DOHH2 (cell line): ENCODE measurements around the gene LOX.

Experiments
- H3F3A ChIP-seq: fragments of 200-600 bp; sonication (generic), shearing (Covaris generic); 2 replicates; pipeline ENCODE4 v1.6.0; 2016; ENCODE audit warnings: antibody characterized with exemption, mild to moderate bottlenecking; ENCODE audit not compliant: control insufficient read depth, insufficient read depth
- H3K27ac ChIP-seq: fragments of 200-600 bp; sonication (generic); 2 replicates; pipeline ENCODE4 v1.5.1; 2014; ENCODE audit warnings: low read depth, mild to moderate bottlenecking, low read length, moderate library complexity
- H3K27me3 ChIP-seq: fragments of 200-600 bp; sonication (generic); 2 replicates; pipeline ENCODE4 v1.6.1; 2014; ENCODE audit warnings: mild to moderate bottlenecking, low read length, mixed read lengths; ENCODE audit not compliant: control insufficient read depth
- H3K36me3 ChIP-seq: fragments of 200-600 bp; sonication (generic); 2 replicates; pipeline ENCODE4 v1.6.1; 2014; ENCODE audit warnings: mild to moderate bottlenecking, low read length, moderate library complexity, mixed read lengths; ENCODE audit not compliant: control insufficient read depth
- H3K4me1 ChIP-seq: fragments of 200-600 bp; sonication (generic); 2 replicates; pipeline ENCODE4 v1.6.1; 2014; ENCODE audit warnings: mild to moderate bottlenecking, low read length, mixed read lengths; ENCODE audit not compliant: control insufficient read depth
- H3K4me2 ChIP-seq: fragments of 200-600 bp; sonication (generic); 2 replicates; pipeline ENCODE4 v1.6.0; 2014; ENCODE audit warnings: mild to moderate bottlenecking, low read length, moderate library complexity
- H3K4me3 ChIP-seq: fragments of 200-600 bp; sonication (generic); 2 replicates; pipeline ENCODE4 v1.5.1; 2014; ENCODE audit warnings: mild to moderate bottlenecking, low read length, mixed read lengths
- H3K79me2 ChIP-seq: fragments of 200-600 bp; sonication (generic); 2 replicates; pipeline ENCODE4 v1.6.1; 2014; ENCODE audit warnings: mild to moderate bottlenecking, low read length, mixed read lengths; ENCODE audit not compliant: control insufficient read depth
- H3K9me2 ChIP-seq: fragments of 200-600 bp; sonication (generic); replicated peaks from 2 replicates; pipeline ENCODE4 v1.6.1; 2014; ENCODE audit warnings: mild to moderate bottlenecking, low read length, mixed read lengths; ENCODE audit not compliant: control insufficient read depth
- H3K9me3 ChIP-seq: fragments of 200-600 bp; sonication (generic); 2 replicates; pipeline ENCODE4 v1.6.1; 2014; ENCODE audit warnings: antibody characterized with exemption, low read length, mixed read lengths; ENCODE audit not compliant: control insufficient read depth, insufficient read depth
- H4K20me1 ChIP-seq: fragments of 200-600 bp; sonication (generic); 2 replicates; pipeline ENCODE4 v1.6.0; 2014; ENCODE audit warnings: low read depth, mild to moderate bottlenecking, antibody characterized with exemption, low read length, moderate library complexity; ENCODE audit not compliant: control insufficient read depth, insufficient read depth
- CTCF ChIP-seq: fragments of 200-600 bp; sonication (generic); IDR thresholded peaks from one replicate; pipeline ENCODE4 v1.5.1; 2014; ENCODE audit warnings: antibody characterized with exemption, mild to moderate bottlenecking, low read depth, low read length; ENCODE audit not compliant: poor library complexity, severe bottlenecking
- EZH2phosphoT487 ChIP-seq: fragments of 200-600 bp; sonication (generic); IDR thresholded peaks from 2 replicates; pipeline ENCODE4 v1.6.1; 2017; ENCODE audit warnings: borderline replicate concordance, mild to moderate bottlenecking, antibody characterized with exemption, low read length, moderate library complexity, mixed read lengths

Gene LOX

GRCh38 chr5:122102825-122103224 lies 24.8 kb upstream of the LOX start:
- Histone ChIP-seq H3K27ac (no peak overlapping the region), H4K20me1 (no peaks in the 10 kb centered on the region), H3K4me1 (no peaks in the 10 kb centered on the region), H3K27me3 (no peaks in the 10 kb centered on the region), H3K79me2 (no peaks in the 10 kb centered on the region), H3K9me2 (no peaks in the 10 kb centered on the region), H3K4me2 (no peak overlapping the region), H3K36me3 (no peaks in the 10 kb centered on the region), H3F3A (no peaks in the 10 kb centered on the region), H3K9me3 (no peaks in the 10 kb centered on the region), H3K4me3 (no peak overlapping the region)
- TF ChIP-seq EZH2phosphoT487 (no peak), CTCF (no peak)

- no peaks in the 10 kb centered on the region for H3K79me2 ChIP-seq
- H3K4me1 ChIP-seq: no peaks in the 10 kb centered on the region
- no peak for TF ChIP-seq EZH2phosphoT487
- TF ChIP-seq CTCF: peak; percentile 72
- no peaks in the 10 kb centered on the region for H3K9me2 ChIP-seq
- H3K4me2 ChIP-seq: no peak overlapping the region
- H3F3A ChIP-seq: no peaks in the 10 kb centered on the region
- no peak overlapping the region for H3K4me3 ChIP-seq
- H3K36me3 ChIP-seq: no peaks in the 10 kb centered on the region
- H3K9me3 ChIP-seq: no peaks in the 10 kb centered on the region
- H3K27ac ChIP-seq: no peak overlapping the region
- H3K27me3 ChIP-seq: no peaks in the 10 kb centered on the region
- H4K20me1 ChIP-seq: no peaks in the 10 kb centered on the region
These were observed 23.7 kb upstream of the LOX start for GRCh38 chr5:122101636-122102285.

- Histone ChIP-seq H3K9me2 (no peaks in the 10 kb centered on the region), H3K27me3 (no peaks in the 10 kb centered on the region), H3K4me3 (no peak overlapping the region), H3F3A (no peaks in the 10 kb centered on the region), H3K4me1 (no peaks in the 10 kb centered on the region), H3K36me3 (no peaks in the 10 kb centered on the region), H4K20me1 (no peaks in the 10 kb centered on the region), H3K79me2 (no peaks in the 10 kb centered on the region), H3K9me3 (no peaks in the 10 kb centered on the region), H3K27ac (no peak overlapping the region), H3K4me2 (no peak overlapping the region)
- no peak for TF ChIP-seq CTCF
- TF ChIP-seq EZH2phosphoT487: no peak
These were observed 21.2 kb upstream of the LOX start for GRCh38 chr5:122099060-122099790.
